Measurements from ENCODE around the gene SMIM43. TPM values are rescaled to one million over a fixed set of nuclear protein-coding genes. Genes with fewer than 3 reads are reported as not detected.

Gene SMIM43
- total RNA-seq, 1 donor from 2014 or later, result not detected

DNA sequence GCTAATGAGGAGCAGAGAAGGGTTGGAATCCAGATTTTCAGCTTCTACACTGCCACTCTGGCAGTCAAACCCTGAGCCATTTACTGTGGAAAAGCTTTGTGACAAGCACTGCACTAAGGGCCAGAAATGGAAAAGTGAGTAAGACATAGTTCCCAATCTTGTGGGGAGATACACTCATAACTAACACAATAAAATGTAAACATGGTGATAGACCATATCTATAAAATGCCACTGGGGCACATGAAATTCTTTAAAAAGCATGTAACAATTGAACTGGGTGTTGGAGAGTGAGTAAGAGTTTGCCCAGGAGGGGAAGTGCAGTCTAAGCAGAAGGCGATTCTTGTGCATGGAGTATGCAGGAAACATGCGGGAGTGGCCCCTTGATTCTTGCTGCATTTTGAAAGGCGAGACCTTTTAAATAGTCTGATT is 36.2 kb downstream of the SMIM43 start:
- Mint-ChIP-seq H3K4me1 (ENCODE audit: low read depth) (peaks cover 25% of the 10 kb centered on the region), H3K27me3 (ENCODE audit: low read depth) (no peaks in the 10 kb centered on the region), H3K9me3 (ENCODE audit: low read depth) (no peaks in the 10 kb centered on the region), H3K4me3 (ENCODE audit: unreplicated experiment) (no peak overlapping the region), H3K36me3 (ENCODE audit: low read depth) (no peaks in the 10 kb centered on the region), H3K27ac (ENCODE audit: unreplicated experiment) (peak overlapping the region; percentile 4)
- no peak for DNase-seq (ENCODE audit: low spot score)
- TF ChIP-seq, protein P1, sequence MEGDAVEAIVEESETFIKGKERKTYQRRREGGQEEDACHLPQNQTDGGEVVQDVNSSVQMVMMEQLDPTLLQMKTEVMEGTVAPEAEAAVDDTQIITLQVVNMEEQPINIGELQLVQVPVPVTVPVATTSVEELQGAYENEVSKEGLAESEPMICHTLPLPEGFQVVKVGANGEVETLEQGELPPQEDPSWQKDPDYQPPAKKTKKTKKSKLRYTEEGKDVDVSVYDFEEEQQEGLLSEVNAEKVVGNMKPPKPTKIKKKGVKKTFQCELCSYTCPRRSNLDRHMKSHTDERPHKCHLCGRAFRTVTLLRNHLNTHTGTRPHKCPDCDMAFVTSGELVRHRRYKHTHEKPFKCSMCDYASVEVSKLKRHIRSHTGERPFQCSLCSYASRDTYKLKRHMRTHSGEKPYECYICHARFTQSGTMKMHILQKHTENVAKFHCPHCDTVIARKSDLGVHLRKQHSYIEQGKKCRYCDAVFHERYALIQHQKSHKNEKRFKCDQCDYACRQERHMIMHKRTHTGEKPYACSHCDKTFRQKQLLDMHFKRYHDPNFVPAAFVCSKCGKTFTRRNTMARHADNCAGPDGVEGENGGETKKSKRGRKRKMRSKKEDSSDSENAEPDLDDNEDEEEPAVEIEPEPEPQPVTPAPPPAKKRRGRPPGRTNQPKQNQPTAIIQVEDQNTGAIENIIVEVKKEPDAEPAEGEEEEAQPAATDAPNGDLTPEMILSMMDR (IDR thresholded peaks at IDR 0.05), result no peak

DNA sequence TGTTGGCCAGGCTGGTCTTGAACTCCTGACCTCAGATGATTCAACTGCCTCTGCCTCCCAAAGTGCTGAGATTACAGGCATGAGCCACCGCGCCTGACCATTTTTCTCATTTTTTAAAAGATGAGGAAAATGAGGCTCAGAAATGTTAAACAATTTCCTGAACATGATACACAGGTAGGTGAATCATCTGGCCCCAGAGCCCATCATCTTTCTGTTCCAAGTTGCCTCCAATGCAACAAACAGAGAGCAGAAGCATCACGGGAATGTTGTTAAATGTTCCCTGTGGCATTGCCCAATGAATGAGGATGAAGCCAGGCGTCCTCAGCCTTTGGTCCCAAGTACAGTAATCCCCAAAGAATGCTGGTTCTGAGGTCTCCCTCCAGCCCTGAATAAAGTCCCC is 36.9 kb downstream of the SMIM43 start:
- DNase-seq (ENCODE audit: low spot score), result no peak
- Mint-ChIP-seq H3K27ac (ENCODE audit: unreplicated experiment) (no peak overlapping the region), H3K27me3 (ENCODE audit: low read depth) (no peaks in the 10 kb centered on the region), H3K36me3 (ENCODE audit: low read depth) (no peaks in the 10 kb centered on the region), H3K4me3 (ENCODE audit: unreplicated experiment) (no peak overlapping the region), H3K9me3 (ENCODE audit: low read depth) (no peaks in the 10 kb centered on the region), H3K4me1 (ENCODE audit: low read depth) (peaks cover 25% of the 10 kb centered on the region)
- TF ChIP-seq, protein P1 (IDR thresholded peaks at IDR 0.05), result no peak

DNA sequence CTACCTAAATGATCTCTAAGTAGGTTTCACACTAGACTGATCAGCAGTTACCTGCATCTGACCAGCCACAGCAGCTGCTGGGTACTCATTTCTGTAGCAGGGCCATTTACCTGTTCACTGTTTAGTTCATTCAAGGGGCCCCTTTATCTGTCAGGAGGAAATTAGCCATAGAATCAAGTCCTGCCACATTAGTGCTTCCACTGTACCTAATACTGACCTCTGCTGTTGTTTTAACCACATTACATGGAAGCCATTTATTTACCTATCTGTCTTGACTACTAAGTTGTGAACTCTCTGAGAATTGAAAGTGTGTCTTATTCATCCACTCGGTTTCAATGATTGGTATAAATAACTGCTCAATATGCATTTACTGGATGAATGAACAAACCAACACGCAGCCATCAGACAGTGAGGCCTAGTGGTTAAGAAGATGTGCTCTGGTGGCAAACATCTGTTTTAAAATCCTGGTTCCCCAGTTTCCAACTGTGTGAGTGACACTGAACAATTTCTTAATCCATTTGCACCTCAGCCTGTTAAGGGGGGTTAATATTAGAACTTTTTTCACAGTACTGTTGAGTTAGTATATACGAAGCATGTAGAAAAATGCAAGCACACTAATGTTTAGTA is 38.2 kb downstream of the SMIM43 start:
- H3K4me3 Mint-ChIP-seq (ENCODE audit: unreplicated experiment), result no peak overlapping the region
- TF ChIP-seq, protein P1 (IDR thresholded peaks at IDR 0.05), result peak; percentile 88
- H3K36me3 Mint-ChIP-seq (ENCODE audit: low read depth), result no peaks in the 10 kb centered on the region
- no peak for DNase-seq (ENCODE audit: low spot score)
- no peaks in the 10 kb centered on the region for H3K9me3 Mint-ChIP-seq (ENCODE audit: low read depth)
- no peak overlapping the region for H3K27ac Mint-ChIP-seq (ENCODE audit: unreplicated experiment)
- H3K27me3 Mint-ChIP-seq (ENCODE audit: low read depth), result no peaks in the 10 kb centered on the region
- peaks cover 17% of the 10 kb centered on the region for H3K4me1 Mint-ChIP-seq (ENCODE audit: low read depth)

- no peak overlapping the region for H3K4me3 Mint-ChIP-seq (ENCODE audit: unreplicated experiment)
- peaks cover 20% of the 10 kb centered on the region for H3K4me1 Mint-ChIP-seq (ENCODE audit: low read depth)
Observed at GRCh38 chr4:121724671-121725070, 40.3 kb downstream of the SMIM43 start.

DNA sequence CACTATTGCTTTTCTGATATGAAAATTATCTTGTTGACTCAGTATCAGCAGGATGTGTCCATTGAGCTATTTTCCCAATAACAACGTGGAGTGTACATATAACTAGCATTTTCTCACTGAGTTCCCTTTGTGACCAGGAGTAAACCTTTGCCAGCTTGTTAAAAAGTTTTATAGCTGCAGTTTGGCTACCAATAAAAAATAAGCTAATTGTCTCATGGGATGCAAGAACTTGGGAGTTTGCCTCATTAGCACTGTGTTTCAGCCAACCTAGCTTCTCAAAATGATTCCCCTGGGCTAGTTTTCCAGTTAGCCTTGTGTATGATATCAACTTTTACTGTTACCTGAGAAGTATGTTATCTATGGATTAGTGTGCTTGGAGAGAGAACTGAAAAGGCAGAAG is 43.3 kb downstream of the SMIM43 start:
- Mint-ChIP-seq H3K9me3 (ENCODE audit: low read depth) (no peaks in the 10 kb centered on the region), H3K27ac (ENCODE audit: unreplicated experiment) (no peak overlapping the region), H3K27me3 (ENCODE audit: low read depth) (no peaks in the 10 kb centered on the region), H3K4me3 (ENCODE audit: unreplicated experiment) (no peak overlapping the region), H3K36me3 (ENCODE audit: low read depth) (no peaks in the 10 kb centered on the region), H3K4me1 (ENCODE audit: low read depth) (peaks cover 15% of the 10 kb centered on the region)
- TF ChIP-seq, protein P1 (IDR thresholded peaks at IDR 0.05), result no peak
- DNase-seq (ENCODE audit: low spot score), result no peak

More at GRCh38 chr4:121724671-121725070, 40.3 kb downstream of the SMIM43 start:
- Mint-ChIP-seq H3K27me3 (ENCODE audit: low read depth) (no peaks in the 10 kb centered on the region), H3K27ac (ENCODE audit: unreplicated experiment) (no peak overlapping the region), H3K9me3 (ENCODE audit: low read depth) (no peaks in the 10 kb centered on the region), H3K36me3 (ENCODE audit: low read depth) (no peaks in the 10 kb centered on the region)
- DNase-seq (ENCODE audit: low spot score), result no peak
- TF ChIP-seq, protein P1 (IDR thresholded peaks at IDR 0.05), result no peak

Data from chondrocyte (in vitro differentiated cells).